ENCODE results near the gene ERVK3-1. TPM values are rescaled to one million over a fixed set of nuclear protein-coding genes. Genes with fewer than 3 reads are reported as not detected.

ERVK3-1 gene
- total and polyA plus RNA-seq, 2 of the 13 experiments (the other 11 are each of a cell fraction or from before 2014, with no cell fraction given), result 28.5 to 38.7 TPM

DNA sequence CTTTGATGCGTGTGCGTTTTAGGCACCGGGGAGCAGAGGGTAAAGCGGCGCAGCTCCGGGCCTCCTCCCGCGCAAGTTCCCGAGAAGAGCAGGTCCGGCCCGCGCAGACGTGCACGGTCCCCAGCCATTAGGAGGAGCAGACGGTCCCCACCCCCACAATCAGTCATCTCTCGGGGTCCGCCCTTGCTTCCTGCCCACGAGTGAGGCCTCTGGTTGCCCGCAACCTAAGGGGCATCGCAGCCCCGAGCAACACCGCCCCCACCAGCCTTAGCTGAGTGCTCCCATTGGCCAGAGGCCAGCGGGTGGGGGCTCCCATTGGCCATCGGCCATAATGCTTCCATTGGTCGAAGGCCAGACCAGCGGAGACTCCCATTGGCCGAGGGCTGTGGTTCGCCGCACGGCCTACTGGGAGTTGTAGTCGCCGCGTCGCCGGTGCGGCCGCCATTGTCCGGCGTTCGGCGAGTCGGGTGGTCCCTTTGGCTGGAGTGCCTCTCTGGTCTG lies 26.6 kb upstream of the ERVK3-1 start, which contains the start of gene ZNF8 (continued):
- TF ChIP-seq ZNF672 (CRISPR knock-in tag; IDR thresholded peaks at IDR 0.05) (no peak), ZNF790 (CRISPR knock-in tag; IDR thresholded peaks at IDR 0.05; ENCODE audit: borderline replicate concordance) (0 out of 2 replicates have a peak, but pooled peaks have one; percentile 43), HDAC6 (IDR thresholded peaks at IDR 0.05; ENCODE audit: low read depth, low read length) (no peak), SMC3 (IDR thresholded peaks at IDR 0.05; ENCODE audit: low read length) (no peak), ZNF598 (CRISPR knock-in tag; IDR thresholded peaks at IDR 0.05; ENCODE audit: borderline replicate concordance) (no peak; the same call in 1 of the 2 replicates), KLF9 (CRISPR knock-in tag; IDR thresholded peaks at IDR 0.05; ENCODE audit: low read depth) (0 out of 2 replicates have a peak, but pooled peaks have one; percentile 68), ARID5B (CRISPR knock-in tag; IDR thresholded peaks at IDR 0.05) (peak; percentile 55), ZNF619 (CRISPR knock-in tag; IDR thresholded peaks at IDR 0.05) (0 out of 2 replicates have a peak, but pooled peaks have one; percentile 30), JARID2 (CRISPR knock-in tag; IDR thresholded peaks at IDR 0.05; ENCODE audit: insufficient replicate concordance) (no peak), RAD51 (IDR thresholded peaks at IDR 0.05; ENCODE audit: borderline replicate concordance) (no peak), NFE2L2 (IDR thresholded peaks at IDR 0.05; ENCODE audit: low read length) (no peak), KDM1A (CRISPR knock-in tag; IDR thresholded peaks at IDR 0.05) (no peak), ZNF142 (CRISPR knock-in tag; IDR thresholded peaks at IDR 0.05) (no peak), FOSL1 (CRISPR knock-in tag; IDR thresholded peaks at IDR 0.05; ENCODE audit: borderline replicate concordance) (no peak), ZBTB42 (CRISPR knock-in tag; IDR thresholded peaks at IDR 0.05) (no peak), ZC3H4 (CRISPR knock-in tag; IDR thresholded peaks at IDR 0.05; ENCODE audit: borderline replicate concordance) (no peak), ZNF235 (CRISPR knock-in tag; IDR thresholded peaks at IDR 0.05; ENCODE audit: borderline replicate concordance) (no peak)
- TF ChIP-seq, protein P1, sequence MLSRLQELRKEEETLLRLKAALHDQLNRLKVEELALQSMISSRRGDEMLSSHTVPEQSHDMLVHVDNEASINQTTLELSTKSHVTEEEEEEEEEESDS (CRISPR knock-in tag; IDR thresholded peaks at IDR 0.05; ENCODE audit: borderline replicate concordance), result no peak
- TF ChIP-seq, protein P2, sequence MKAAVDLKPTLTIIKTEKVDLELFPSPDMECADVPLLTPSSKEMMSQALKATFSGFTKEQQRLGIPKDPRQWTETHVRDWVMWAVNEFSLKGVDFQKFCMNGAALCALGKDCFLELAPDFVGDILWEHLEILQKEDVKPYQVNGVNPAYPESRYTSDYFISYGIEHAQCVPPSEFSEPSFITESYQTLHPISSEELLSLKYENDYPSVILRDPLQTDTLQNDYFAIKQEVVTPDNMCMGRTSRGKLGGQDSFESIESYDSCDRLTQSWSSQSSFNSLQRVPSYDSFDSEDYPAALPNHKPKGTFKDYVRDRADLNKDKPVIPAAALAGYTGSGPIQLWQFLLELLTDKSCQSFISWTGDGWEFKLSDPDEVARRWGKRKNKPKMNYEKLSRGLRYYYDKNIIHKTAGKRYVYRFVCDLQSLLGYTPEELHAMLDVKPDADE (CRISPR knock-in tag; IDR thresholded peaks at IDR 0.05), result no peak
- TF ChIP-seq, protein P3, sequence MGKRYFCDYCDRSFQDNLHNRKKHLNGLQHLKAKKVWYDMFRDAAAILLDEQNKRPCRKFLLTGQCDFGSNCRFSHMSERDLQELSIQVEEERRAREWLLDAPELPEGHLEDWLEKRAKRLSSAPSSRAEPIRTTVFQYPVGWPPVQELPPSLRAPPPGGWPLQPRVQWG (CRISPR knock-in tag; IDR thresholded peaks at IDR 0.05; ENCODE audit: borderline replicate concordance, low read depth), result no peak
